OCI-LY1 (cell line): ENCODE measurements around the gene GTPBP1.

ENCODE experiments used
- H2AFZ ChIP-seq: fragments of 200-600 bp; sonication (generic), shearing (Covaris generic); 2 replicates; pipeline ENCODE4 v1.6.0; 2014; ENCODE audit warnings: antibody characterized with exemption, mild to moderate bottlenecking, low read length
- H3F3A ChIP-seq: fragments of 200-600 bp; sonication (generic), shearing (Covaris generic); 2 replicates; pipeline ENCODE4 v1.6.0; 2014; ENCODE audit warnings: mild to moderate bottlenecking, antibody characterized with exemption, low read length, moderate library complexity; ENCODE audit not compliant: insufficient read depth
- H3K27ac ChIP-seq: fragments of 200-600 bp; sonication (generic); 2 replicates; pipeline ENCODE4 v1.5.1; 2014; ENCODE audit warnings: low read length, mixed run types, mild to moderate bottlenecking, low read depth; ENCODE audit not compliant: poor library complexity, severe bottlenecking
- H3K27me3 ChIP-seq: fragments of 200-600 bp; sonication (generic); 2 replicates; pipeline ENCODE4 v1.6.0; 2014; ENCODE audit warnings: antibody characterized with exemption, mild to moderate bottlenecking, low read length, moderate library complexity; ENCODE audit not compliant: insufficient read depth
- H3K36me3 ChIP-seq: fragments of 200-600 bp; sonication (generic); 2 replicates; pipeline ENCODE4 v1.6.1; 2014; ENCODE audit warnings: mild to moderate bottlenecking, antibody characterized with exemption, low read length, moderate library complexity, mixed read lengths; ENCODE audit not compliant: insufficient read depth
- H3K4me1 ChIP-seq: fragments of 200-600 bp; sonication (generic); 2 replicates; pipeline ENCODE4 v1.5.1; 2014; ENCODE audit warnings: mild to moderate bottlenecking, low read length, moderate library complexity; ENCODE audit not compliant: insufficient read depth, severe bottlenecking
- H3K4me2 ChIP-seq: fragments of 200-600 bp; sonication (generic), shearing (Covaris generic); 2 replicates; pipeline ENCODE4 v1.6.1; 2014; ENCODE audit warnings: low read length
- H3K4me3 ChIP-seq: fragments of 200-600 bp; sonication (generic); 2 replicates; pipeline ENCODE4 v1.5.1; 2014; ENCODE audit warnings: low read length, low read depth, mild to moderate bottlenecking, mixed read lengths; ENCODE audit not compliant: poor library complexity, severe bottlenecking
- H3K79me2 ChIP-seq: fragments of 200-600 bp; shearing (Covaris generic); 2 replicates; pipeline ENCODE4 v1.6.1; 2016; ENCODE audit warnings: mixed run types, low read length, mixed read lengths; ENCODE audit not compliant: insufficient read depth
- H3K9ac ChIP-seq: fragments of 200-600 bp; sonication (generic), shearing (Covaris generic); 2 replicates; pipeline ENCODE4 v1.6.1; 2014; ENCODE audit warnings: mild to moderate bottlenecking, low read length, mixed read lengths
- H3K9me2 ChIP-seq: fragments of 200-600 bp; sonication (generic), shearing (Covaris generic); 2 replicates; pipeline ENCODE4 v1.6.1; 2014; ENCODE audit warnings: low read depth, mild to moderate bottlenecking, low read length, mixed read lengths
- H3K9me3 ChIP-seq: fragments of 200-600 bp; shearing (Covaris generic); 2 replicates; pipeline ENCODE4 v1.6.1; 2014; ENCODE audit warnings: low read length, mixed read lengths
- H4K20me1 ChIP-seq: fragments of 200-600 bp; sonication (generic), shearing (Covaris generic); 2 replicates; pipeline ENCODE4 v1.6.0; 2016; ENCODE audit warnings: mild to moderate bottlenecking, low read length; ENCODE audit not compliant: insufficient read depth
- EZH2 ChIP-seq: fragments of 200-600 bp; sonication (generic), shearing (Covaris generic); IDR thresholded peaks from 2 replicates; pipeline ENCODE4 v1.8.0; 2017; ENCODE audit warnings: borderline replicate concordance, mixed run types, mild to moderate bottlenecking, antibody characterized with exemption, low read length, moderate library complexity, mixed read lengths
- TF ChIP-seq, protein P1 (sequence below): fragments of 200-600 bp; sonication (generic), shearing (Covaris generic); IDR thresholded peaks from 2 replicates; pipeline ENCODE4 v1.5.1; 2017; ENCODE audit warnings: mild to moderate bottlenecking, antibody characterized with exemption, low read length, moderate library complexity, mixed read lengths

GTPBP1 gene

DNA sequence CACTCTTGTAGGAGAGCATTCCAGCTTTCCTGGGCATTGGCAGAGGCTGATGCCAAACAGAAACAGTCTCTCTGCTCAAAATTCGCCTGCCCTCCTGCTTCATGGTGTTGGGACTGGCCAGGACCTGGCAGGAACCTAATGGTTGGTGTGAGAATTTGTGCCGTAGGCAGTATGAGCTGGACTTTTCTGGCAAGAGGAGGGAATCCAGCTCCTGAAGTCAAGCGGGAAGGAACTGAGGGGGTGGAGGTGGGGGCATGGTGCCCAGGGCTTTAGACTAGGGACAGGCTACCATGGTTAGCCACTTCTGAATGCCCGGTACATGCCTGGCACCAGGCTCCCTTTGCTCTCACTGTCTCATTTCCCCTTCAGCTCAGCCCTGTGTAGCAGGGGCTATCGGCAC lies 30.9 kb upstream of the GTPBP1 start:
- Histone ChIP-seq H3F3A (no peaks in the 10 kb centered on the region), H3K27ac (no peak overlapping the region)

DNA sequence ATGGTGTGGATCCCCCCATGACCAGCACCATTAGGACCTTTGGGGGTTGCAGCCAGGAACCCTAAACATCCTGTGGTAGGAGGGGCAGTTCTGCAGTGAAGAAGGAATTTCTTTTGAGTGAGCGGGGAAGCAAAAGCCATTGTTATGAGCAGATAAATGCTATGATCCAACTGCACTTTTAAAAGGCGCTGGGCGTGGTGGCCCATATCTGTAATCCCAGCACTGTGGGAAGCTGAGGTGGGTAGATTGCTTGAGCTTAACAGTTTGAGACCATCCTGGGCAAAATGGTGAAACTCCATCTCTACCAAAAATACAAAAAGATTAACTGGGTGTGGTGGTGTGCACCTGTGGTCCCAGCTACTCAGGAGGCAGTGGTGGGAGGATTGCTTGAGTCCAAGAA lies 29.9 kb upstream of the GTPBP1 start:
- no peak for TF ChIP-seq EZH2
- TF ChIP-seq, protein P1, sequence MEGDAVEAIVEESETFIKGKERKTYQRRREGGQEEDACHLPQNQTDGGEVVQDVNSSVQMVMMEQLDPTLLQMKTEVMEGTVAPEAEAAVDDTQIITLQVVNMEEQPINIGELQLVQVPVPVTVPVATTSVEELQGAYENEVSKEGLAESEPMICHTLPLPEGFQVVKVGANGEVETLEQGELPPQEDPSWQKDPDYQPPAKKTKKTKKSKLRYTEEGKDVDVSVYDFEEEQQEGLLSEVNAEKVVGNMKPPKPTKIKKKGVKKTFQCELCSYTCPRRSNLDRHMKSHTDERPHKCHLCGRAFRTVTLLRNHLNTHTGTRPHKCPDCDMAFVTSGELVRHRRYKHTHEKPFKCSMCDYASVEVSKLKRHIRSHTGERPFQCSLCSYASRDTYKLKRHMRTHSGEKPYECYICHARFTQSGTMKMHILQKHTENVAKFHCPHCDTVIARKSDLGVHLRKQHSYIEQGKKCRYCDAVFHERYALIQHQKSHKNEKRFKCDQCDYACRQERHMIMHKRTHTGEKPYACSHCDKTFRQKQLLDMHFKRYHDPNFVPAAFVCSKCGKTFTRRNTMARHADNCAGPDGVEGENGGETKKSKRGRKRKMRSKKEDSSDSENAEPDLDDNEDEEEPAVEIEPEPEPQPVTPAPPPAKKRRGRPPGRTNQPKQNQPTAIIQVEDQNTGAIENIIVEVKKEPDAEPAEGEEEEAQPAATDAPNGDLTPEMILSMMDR, result no peak
- no peak overlapping the region for H3K9ac ChIP-seq
- no peaks in the 10 kb centered on the region for H4K20me1 ChIP-seq
- H3K79me2 ChIP-seq, result no peaks in the 10 kb centered on the region
- peaks cover 26% of the 10 kb centered on the region for H3K36me3 ChIP-seq
- no peak overlapping the region for H3K4me2 ChIP-seq
- no peak overlapping the region for H2AFZ ChIP-seq
- H3K4me3 ChIP-seq, result no peak overlapping the region
- no peaks in the 10 kb centered on the region for H3K9me2 ChIP-seq
- H3K27ac ChIP-seq, result no peak overlapping the region
- no peaks in the 10 kb centered on the region for H3F3A ChIP-seq
- no peaks in the 10 kb centered on the region for H3K27me3 ChIP-seq
- no peaks in the 10 kb centered on the region for H3K9me3 ChIP-seq
- H3K4me1 ChIP-seq, result no peaks in the 10 kb centered on the region

More for the DNA sequence above, 30.9 kb upstream of the GTPBP1 start:
- no peak for TF ChIP-seq EZH2
- TF ChIP-seq, protein P1, result no peak
- no peaks in the 10 kb centered on the region for H3K27me3 ChIP-seq
- H2AFZ ChIP-seq, result no peak overlapping the region
- H3K9me2 ChIP-seq, result no peaks in the 10 kb centered on the region
- H3K4me3 ChIP-seq, result no peak overlapping the region
- H3K9me3 ChIP-seq, result no peaks in the 10 kb centered on the region
- peaks cover 28% of the 10 kb centered on the region for H3K36me3 ChIP-seq
- H3K9ac ChIP-seq, result no peak overlapping the region
- H3K79me2 ChIP-seq, result no peaks in the 10 kb centered on the region
- H3K4me2 ChIP-seq, result no peak overlapping the region
- no peaks in the 10 kb centered on the region for H3K4me1 ChIP-seq
- no peaks in the 10 kb centered on the region for H4K20me1 ChIP-seq

DNA sequence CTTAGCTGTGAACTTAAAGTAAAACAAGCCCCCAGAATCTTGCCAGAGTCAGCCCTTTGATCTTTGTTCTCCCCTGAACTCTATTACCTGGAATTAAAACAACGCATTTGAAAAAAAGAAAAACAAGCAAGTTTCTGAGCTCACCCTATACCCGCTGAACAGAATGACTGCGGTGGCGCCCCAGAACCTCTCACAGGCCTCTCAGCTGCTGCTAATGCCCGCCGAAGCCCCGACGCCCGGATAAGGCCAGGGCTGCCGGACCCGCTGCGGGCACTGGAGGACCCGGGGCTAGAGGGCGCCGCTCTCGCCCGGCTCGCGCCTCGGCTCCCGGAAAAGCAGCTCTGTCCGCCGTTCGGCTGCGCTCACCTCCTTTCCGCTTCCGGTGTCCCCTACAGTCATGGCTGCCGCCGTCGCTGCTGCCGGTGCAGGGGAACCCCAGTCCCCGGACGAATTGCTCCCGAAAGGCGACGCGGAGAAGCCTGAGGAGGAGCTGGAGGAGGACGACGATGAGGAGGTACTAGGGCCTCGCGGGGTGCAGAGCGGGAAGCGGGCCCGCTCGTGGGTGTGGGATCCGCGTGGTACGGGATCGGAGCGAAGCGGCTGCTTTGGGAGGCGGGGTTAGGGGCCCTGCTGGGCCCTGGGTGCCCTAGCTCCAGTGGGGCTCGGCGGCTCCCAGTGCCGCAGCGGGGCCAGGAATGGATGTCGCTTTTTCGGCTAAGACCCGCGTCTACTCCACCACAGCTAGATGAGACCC lies 24.0 kb upstream of the GTPBP1 start, which contains the start of gene TOMM22:
Gene TOMM22, plus strand, starts transcription at position 376 of the 754 bp plus-strand sequence. Its CDS starts 22 bp downstream, at position 398.
- H3K9me3 ChIP-seq, result no peaks in the 10 kb centered on the region
- H3K4me2 ChIP-seq, result peak within 1 kb of the TSS; percentile 99
- H2AFZ ChIP-seq, result peak within 1 kb of the TSS; percentile 52

More for the DNA sequence above, 24.0 kb upstream of the GTPBP1 start, which contains the start of gene TOMM22:
- Histone ChIP-seq H3K79me2 (peaks cover 8% of the 10 kb centered on the region), H3K4me1 (peaks cover 13% of the 10 kb centered on the region), H3K36me3 (peaks cover 41% of the 10 kb centered on the region), H3K9ac (peak within 1 kb of the TSS; percentile 84), H3K27ac (no peak within 1 kb of the TSS), H3K27me3 (no peaks in the 10 kb centered on the region), H4K20me1 (no peaks in the 10 kb centered on the region), H3F3A (no peaks in the 10 kb centered on the region), H3K4me3 (peak within 1 kb of the TSS; percentile 84), H3K9me2 (no peaks in the 10 kb centered on the region)
- no peak for TF ChIP-seq EZH2
- TF ChIP-seq, protein P1, result peak; percentile 87
